Activated effector memory CD4-positive, alpha-beta T cell treated with Interleukin-2 at 50 U/mL for 16 hours (primary cell): ENCODE results near the gene DPM2.

ENCODE experiments used
- DNase-seq: peaks from one replicate; pipeline ENCODE4 v3.0.0-alpha.2; 2020

The DPM2 gene

DNA sequence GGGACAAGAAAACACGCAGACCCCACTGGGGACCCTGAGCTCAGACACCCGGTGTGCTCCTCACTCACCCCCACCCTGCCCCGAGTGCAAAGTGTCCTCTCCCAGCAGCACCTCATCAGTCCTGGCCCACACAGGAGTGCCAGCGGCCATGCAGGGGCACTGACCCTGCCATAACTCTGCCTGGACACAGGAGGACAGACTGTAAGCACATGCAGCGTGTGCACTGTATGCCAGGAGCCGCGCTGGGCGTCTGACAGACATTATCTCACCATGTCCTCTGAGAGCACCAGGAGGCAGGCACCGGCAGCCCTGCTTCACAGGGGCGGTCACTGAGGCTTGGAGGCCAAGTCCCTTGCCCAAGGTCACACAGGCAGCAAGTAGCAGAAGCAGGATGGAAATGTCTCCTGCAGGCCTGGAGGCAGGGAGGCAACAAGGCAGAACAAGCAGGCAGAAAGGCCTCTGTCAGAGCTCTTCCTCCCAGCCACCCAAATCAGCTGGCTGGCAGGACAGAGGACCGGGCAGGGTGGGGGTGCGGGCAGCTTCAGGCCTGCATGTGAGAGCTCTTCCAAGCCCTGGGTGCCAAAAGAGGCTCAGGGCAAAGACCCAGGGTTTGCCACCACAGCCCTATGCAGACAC lies 34.7 kb upstream of the DPM2 start:
- no peak for DNase-seq

DNA sequence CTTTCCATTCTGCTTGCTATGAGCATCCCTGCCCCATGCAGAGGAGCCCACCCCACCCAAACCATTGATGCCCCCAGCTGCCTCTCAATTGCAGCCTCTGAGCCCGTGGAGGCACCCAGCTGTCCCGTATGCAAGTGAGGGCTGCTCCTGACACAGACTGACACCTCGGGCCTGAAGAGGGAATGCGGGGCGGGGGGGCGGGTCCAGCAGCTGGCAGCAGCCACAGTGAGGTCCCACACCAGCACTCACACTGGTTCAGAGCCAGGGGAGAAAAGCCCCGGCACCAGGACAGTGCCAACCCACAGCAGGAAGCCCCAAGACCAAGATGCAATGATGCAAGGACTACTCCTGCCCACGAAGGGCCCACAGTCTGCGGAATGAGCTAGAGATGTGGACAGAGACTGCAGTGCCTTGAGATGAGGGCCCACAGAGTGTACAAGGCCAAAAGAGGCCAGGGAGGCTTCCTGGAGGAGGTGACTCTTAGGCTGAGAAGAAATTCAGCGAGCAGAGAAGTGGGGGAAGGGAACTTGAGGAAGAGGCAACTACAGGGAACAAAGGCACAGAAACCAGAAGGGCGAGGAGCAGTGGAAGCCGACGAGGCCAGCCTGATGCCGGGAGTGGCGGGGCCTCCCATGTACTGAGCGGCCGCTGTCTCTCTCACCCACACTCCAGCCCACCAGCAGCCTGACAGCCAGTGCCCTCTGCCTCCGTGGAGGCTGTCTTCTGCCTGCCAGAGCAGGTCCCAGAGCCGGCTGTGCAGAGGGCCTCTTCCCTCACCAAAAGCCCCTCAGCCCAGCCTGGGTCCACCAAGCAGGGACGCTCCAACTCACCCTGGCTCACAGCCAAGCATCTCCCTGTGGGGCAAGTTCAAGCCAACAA lies 33.9 kb upstream of the DPM2 start:
- no peak for DNase-seq

DNA sequence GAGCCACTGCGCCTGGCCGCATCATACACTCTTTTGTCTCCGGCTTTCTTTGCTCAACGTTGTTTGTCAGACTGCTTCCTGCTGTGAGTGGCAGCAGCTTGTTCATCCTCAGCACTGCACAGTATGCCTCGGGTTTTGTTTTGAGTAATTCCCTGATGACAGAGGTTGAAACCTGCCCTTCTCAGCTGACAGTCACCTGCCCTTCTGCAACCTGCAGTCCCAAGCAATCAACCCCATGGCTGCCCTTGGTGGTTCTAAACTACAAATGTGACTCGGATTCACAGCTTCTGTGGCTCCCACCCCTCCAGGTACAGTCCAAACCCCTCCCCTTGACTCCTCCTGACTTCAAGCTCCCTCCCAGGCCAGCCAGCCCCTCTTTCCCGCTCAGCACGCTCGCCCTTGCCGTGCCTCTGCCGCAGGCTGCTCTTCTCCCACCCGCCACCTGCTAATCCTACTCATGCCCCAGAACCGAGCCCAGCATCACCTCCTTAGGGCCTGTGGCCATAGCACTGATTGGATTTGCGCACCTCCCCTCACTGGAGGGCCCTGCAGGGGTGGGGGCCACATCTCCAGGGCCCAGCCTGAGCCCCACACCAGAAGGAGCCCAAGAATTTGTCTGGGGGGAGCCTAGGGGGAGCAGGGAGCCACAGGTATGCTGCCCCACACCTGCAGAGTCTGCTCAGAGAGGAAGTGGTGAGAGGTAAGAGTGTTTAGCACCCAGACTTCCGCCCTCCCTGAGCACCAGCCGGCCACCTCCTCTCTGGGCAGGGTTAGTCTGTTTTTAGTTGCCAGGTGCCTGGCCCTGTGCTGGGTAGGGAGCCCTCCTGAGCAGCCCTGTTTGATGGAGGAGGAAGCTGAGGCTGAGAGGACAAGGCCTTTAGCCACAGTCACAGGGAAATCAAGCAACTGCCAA lies 33.0 kb upstream of the DPM2 start:
- DNase-seq = peak; percentile 67

DNA sequence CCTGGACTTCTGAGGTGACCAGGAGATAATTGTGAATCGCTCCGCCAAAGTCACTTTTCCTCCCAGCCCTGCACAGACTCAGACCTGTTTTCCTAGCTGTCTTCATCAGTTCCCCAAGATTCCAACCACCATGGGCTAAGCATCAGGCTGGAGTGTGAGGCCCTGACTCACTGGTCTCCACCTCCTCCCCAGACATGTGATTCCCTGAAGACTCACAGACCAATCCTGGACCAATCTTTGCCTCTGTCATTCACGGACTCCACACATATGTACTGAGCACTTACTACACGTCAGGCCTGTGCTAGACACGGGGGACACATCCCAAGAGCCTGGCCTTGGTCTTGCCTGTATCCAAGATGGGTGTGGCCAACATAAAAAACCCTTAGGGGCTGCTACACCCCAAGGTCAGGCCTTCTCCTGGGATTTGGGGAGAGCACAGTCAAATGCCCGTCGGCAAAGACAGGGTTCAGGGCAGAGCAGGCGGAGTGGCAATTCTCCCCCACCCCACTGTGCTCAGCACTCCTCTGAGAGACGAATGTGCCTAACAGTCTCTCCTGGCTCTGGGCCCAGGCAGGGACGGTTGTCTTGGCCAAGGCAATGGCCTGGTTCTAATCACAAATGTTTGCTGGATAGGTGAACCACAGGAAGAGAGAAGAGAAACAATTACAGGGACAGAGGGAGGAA lies 31.2 kb upstream of the DPM2 start:
- no peak for DNase-seq

DNA sequence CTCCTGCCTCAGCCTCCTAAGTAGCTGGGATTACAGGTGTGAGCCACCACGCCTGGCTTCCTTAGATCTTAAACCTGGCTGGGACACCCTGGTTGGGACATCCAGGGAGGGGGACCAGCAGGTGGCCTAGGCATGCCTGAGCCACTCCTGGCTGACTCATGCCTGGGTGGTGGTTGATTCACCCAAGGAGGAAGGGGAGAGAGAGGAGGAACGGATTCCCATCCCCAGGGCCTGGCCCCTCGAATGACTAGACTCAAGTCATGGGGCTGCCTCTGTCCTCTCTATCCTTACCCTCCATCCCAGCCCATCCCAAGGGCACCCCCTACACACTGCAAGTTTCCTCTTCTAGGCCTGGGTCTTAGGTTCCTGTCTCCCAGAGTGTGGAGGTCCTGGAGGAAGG lies 30.4 kb upstream of the DPM2 start:
- no peak for DNase-seq

DNA sequence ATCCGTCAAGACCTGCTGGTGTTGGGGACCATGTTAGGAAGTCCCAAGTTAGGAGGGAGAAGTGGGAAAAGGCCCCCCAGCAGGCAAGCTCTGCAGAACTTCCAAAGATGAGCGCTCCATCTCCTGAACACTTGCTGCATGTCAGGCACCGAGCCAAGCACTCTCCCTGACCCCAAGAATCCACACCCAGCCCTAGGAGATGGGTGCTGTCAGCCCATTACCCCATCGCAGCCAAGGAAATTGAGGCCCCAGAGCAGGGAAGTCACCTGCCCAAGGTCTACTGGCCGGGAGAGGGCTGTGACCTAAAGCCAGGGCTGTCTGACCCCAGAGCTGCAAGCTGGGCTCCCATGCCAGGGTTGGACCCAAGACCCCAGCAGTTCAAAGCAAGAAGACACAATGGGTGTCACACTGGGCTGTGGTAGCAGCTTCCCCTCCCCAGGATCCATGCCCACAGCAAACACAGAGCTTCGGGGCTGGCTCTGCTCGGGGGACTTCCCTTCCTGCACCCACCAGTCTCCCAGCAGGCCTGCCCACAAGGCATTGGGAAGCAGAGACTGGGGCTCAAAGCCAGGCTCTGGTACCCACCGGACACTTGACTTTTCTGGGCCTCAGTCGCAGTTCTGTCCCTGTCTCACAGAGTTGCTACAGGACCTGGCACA lies 29.6 kb upstream of the DPM2 start:
- no peak for DNase-seq

DNA sequence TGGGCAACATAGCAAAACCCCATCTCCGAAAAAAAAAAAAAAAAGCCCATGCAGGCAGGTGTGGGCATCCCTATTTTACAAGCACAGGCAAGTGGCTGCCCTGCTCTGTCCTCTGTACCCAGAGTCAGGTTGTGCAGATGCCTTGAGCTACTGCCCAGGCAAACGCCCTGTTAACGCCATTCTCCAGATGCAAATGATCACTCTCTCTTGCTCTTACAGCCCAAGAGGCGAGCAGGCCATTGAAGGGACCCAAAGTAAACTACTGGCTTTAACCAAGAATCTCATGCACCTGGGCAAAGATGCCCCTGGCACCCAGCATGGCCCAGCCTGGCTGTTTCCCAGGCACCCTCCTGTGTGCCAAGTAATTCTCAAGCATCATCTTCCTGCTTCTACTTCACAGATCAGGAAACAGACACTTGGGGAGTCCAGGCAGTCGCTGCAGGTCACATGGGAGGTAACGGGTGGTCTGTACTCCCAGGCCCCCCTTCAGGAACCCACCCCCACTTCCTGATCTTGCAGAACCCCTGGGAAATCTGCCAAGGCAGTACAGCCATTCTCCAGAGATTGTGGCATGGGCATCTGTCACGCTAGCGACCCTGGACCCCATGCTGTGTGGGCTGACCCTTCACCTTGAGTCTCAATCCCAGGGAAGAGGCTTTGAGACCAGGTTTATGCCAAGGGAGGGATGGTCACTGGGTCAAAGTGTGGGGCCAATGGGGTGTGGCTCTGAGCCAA lies 28.9 kb upstream of the DPM2 start:
- no peak for DNase-seq

DNA sequence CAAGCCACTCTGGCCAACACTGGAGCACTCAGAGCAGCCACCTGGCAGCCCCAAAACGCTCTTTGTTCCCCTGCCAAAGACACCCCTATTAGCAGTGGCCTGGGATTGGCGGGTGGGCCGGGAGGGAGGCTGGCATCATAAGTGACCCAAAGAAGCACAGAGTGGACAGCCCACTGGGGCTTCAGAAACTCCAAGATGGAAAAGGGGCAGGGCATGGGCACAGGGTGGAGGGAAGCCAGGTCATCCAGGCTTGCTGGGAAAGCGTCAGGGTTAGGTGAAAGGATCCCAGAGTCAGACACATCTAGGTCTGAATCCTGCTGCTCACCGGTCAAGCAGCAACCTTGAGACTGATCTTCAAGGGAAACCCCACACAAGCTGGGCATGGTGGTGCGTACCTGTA lies 28.3 kb upstream of the DPM2 start:
- no peak for DNase-seq

DNA sequence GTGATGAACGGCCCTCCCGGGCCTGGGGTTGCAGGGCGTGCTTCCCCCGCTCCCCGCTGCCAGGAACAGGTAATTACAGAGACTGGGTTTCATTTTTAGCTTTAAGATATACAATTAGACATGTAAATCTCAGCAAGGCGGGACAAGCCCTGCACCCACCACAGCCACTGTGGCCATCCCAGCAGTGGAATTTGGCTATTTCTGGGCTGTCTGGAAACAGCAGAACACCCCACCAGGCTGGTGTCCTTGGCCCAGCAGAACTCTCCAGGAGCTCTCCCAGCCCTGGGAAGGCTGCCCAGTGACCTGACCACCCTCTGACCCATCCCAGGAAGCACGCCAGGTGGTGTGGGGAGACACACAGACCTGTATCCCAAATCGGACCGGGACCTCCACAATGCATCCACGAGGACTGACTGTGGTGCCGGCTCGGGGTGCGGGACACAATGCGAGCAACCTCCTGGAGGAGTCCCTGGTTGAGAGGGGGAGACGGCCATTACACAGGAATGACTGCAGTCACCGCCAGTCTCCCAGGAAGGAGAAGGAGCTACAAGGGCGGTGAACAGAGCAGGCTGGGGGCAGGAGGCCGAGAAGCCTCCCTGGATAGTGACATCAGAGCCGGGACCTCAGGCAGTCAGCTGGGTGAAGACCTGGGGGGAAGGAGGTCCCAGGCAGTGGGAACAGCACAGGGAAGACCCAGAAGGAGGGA lies 25.9 kb upstream of the DPM2 start:
- DNase-seq = no peak

DNA sequence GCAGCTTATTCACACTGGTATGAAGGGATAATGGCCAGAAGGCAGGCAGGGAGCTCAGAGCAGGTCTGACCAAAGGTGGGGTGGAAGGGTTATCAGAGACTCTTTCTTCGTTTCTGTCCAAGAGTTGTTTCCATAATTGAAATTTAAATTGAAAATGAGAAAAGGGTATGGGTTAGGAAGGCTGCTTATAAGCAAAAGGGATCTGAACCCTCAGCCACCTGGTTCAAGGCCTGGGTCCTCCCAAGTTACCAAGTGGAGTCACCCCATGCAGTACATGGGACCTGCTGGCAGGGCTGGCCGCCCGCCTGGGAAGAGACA lies 25.3 kb upstream of the DPM2 start:
- no peak for DNase-seq

DNA sequence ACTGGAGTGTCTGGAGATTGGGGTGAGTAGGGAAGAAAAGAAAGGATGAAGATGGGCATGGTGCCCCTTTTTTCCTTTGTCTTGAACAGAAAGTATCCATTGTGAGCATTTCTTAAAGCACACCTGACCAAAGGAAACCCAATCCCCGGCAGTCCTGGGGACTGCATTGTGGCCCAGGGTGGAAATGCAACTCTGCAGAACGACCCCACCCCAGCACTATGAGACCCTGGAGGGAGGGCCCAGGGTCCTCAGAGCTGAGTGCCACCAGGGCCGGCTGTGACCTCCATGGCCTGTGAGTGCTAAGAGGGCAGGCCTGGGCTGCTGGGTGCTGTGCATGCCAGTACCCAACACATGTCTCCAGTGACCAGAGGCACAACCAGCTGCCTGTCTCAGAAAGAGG lies 24.6 kb upstream of the DPM2 start:
- DNase-seq = no peak

DNA sequence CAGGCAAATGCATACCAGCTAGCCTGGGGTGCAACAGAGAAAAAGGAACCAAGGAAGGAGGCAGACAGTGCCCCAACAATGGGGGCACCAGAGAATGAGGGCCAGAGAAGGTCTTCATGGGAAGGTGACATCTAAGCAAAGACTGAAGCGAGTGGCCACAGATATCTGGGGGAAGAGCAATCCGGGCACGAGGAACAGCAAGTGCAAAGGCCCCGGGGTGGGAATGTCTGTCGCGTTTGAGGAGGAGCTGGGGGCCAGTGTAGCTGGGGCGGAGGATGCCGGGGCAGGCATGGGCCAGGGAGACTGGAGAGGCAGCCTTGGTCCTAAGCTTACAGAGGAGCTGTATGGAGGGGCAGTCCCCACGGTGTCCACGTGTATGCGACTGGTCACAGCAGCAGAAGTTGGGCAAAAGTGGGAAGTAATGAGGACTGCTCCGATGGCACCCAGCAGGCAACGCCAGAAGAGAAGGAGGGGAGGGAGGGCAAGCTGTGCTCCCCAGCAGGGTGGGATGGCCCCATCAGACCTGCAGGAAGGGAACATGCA lies 24.0 kb upstream of the DPM2 start:
- no peak for DNase-seq

DNA sequence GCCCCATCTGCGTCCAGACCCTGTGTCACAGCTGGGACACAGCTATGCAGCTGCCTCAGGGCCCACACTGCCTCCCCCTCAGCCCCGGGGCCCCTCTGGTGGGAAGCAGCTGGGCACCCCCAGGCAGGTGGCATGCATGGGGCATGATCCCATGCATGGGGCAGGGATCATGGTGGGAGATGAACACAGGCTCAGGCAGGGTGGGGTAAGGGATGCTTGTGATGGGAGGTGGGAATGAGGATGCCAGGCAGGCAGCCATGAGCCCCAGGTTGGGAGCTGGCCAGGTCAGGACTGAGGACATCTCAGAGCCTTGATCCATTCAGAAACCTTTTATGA lies 23.5 kb upstream of the DPM2 start:
- no peak for DNase-seq

DNA sequence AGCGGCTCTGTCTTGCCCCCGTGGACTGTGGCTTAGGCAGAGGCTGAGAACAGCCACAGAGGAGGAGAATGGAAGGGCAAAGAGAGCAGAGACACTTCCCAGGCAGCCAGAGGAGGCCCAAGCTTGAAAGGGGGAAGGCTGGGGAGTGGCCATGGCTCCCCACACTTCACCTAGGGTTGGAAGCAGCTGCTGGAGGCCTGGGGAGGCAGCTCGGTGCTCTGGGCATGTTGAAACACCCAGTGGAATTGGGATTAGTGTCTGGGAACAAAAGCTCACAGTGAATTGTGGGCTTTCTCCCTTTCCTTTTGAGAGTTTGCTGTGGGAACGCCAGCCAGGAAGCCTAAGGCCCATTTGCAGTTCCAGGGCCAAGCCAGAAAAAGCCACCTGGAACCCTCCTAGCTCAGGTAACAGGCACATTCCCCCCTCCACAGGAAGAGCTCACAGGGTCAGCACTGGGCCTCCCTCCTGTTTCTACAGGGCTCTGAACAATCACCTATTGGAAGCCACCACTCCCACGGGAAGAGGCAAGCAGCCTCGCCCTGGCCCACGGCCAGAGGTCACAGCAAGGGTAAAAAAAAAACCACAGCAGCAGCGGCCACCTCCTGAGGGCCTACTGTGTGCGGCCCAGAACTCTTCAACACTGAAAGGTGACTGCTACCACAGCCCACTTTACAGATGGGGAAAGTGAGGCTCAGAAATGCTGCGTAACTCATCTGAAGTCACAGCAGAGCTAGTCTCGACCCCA lies 22.9 kb upstream of the DPM2 start:
- DNase-seq = no peak

DNA sequence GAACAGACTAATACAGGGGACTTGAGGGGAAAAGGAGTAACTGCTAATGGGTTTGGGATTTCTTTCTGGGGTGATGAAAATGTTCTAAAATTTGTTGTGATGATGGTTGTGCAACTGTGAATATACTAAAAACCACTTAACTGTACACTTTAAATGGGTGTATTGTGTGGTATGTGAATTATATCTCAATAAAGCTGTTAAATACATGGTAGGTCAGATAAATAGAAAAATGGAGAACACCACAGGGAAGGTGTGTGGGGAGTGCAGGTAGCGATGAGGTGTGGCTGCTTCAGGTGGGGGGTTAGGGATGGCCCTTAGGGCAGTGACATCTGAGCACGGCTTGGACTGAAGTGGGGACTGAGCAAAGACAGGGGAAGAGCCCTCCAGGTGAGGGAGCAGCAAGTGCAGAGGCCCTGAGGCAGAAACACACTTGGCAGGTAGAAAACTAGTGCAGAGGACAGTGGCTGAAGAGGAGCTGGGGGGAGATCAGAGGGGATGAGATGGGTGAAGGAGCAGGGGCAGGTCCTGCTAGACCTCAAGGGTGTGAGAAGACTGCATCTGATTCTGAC lies 22.3 kb upstream of the DPM2 start:
- DNase-seq = no peak

DNA sequence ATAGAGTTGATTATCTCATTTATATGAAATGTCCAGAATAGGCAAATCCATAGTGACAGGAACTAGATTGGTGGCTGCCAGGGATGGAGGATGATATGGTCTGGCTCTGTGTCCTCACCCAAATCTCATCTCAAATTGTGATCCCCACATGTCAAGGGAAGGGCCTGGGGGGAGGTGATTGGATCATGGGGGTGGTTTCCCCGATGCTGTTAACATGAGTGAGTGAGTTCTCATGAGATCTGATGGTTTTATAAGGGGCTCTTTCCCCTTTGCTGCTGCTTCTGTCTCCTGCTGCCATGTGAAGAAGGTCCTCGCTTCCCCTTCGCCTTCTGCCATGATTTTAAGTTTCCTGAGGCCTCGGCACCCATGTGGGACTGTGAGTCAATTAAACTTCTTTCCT lies 21.7 kb upstream of the DPM2 start:
- no peak for DNase-seq

DNA sequence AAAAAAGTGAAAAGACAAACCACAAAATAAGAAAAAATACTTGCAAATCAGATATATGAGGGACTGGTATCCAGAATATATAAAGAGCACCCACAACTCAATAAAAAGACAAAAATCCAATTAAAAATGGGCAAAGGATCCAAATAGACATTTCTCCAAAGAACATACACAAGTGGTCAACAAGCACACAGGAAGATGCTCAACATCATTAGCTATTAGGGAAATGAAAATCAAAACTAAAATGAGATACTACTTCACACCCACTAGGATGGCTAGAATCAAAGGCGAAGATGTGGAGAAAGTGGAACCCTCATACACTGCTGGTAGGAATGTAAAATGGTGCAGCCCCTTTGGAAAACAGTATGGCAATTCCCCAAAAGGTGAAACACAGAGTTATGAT lies 21.1 kb upstream of the DPM2 start:
- DNase-seq = no peak

DNA sequence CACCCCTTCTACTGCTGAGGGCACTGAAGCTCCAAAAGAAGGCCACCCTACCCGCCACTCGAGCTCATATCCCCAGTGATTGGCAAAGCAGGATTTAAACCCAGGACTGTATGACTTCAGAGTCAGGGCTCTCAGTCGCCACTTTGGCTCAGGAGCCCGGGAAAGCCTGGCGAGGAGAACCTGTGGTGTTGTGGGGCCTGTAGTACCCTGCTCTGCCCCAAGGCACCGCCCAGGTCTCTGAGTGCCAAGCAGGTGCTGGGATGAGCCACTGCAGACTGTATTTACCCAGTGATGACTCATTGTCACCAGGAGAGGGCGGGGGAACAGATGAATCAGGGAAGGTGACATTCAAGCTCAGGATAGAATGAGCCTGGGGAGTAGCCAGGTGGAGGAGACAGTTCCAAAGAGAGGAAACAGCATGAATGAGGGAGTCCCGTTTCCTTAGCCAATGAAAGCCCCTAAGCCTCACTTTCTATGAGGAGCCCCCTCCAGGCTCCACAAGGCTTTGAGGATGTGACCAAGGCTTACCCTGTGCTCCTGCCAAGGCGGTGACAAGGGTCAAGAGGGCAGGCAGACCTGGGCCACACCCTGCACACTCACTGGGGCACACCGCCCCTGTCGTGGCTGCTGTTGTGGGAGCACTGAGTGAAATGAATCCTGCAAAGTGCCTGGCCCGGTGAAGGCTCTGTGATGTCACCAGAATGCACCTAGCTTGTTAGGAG lies 17.8 kb upstream of the DPM2 start:
- peak; percentile 66 for DNase-seq

DNA sequence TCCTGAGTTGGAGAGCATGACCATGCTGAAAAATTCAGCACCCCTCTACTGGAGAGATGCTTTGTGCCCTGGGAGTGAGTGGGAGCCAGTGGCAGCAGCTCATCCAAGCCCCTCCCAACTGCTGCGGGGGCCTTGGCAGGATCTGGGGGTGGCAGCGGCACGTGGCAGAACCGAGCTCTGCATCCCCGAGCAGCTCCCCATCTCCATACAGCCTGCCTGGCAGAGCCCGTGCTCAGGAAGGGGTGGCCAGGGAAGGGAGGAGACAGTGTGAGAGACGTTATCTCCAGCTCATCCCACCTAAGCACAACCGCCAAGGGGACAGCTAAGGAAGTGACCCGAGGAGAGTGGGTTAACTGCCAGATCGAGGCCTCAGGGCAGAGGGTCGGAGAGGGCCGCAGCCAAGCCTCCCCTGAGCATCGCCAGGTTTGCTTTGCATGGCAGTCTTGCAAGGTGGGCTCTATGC lies 17.2 kb upstream of the DPM2 start:
- DNase-seq = no peak
